ENCODE measurements around the gene FAM221A.
A peak's percentile ranks its signal among the peaks of the same experiment; 100 is the strongest.
"Not testable (repeated sequence)": the region's sequence is repeated elsewhere in the genome, so short reads cannot be mapped to it uniquely, and the experiment has no call there.

Gene FAM221A

GRCh38 chr7:23680414-23681405 is 711 bp downstream of the FAM221A start:
- Histone ChIP-seq H3K27me3 (peaks cover 5% of the 10 kb centered on the region; the same call in 1 of the 2 replicates), H3K4me3 (ENCODE audit: low read depth, low read length) (peak overlapping the region; percentile 18), H3K36me3 (no peaks in the 10 kb centered on the region), H3K9me3 (no peaks in the 10 kb centered on the region), H3K4me1 (no peaks in the 10 kb centered on the region)
- no peak for TF ChIP-seq CTCF (IDR thresholded peaks at IDR 0.05; ENCODE audit: low read depth, low read length)
- DNase-seq: no peak

- not testable (repeated sequence) for DNase-seq; H3K36me3 ChIP-seq; H3K9me3 ChIP-seq; H3K4me1 ChIP-seq; H3K4me3 ChIP-seq (ENCODE audit: low read depth, low read length); H3K27me3 ChIP-seq
Measured at GRCh38 chr7:23684041-23684440, 4.0 kb downstream of the FAM221A start.

- DNase-seq: no peak
- Histone ChIP-seq H3K9me3 (no peaks in the 10 kb centered on the region), H3K4me3 (ENCODE audit: low read depth, low read length) (no peak overlapping the region), H3K27me3 (peaks cover 3% of the 10 kb centered on the region; the same call in 1 of the 2 replicates), H3K36me3 (no peaks in the 10 kb centered on the region), H3K4me1 (no peaks in the 10 kb centered on the region)
- no peak for TF ChIP-seq CTCF (IDR thresholded peaks at IDR 0.05; ENCODE audit: low read depth, low read length)
Measured at GRCh38 chr7:23685731-23686130, 5.7 kb downstream of the FAM221A start.

- DNase-seq: no peak
- Histone ChIP-seq H3K36me3 (no peaks in the 10 kb centered on the region), H3K4me3 (ENCODE audit: low read depth, low read length) (no peak overlapping the region), H3K27me3 (peaks cover 3% of the 10 kb centered on the region; the same call in 1 of the 2 replicates), H3K4me1 (no peaks in the 10 kb centered on the region), H3K9me3 (no peaks in the 10 kb centered on the region)
- no peak for TF ChIP-seq CTCF (IDR thresholded peaks at IDR 0.05; ENCODE audit: low read depth, low read length)
Measured at GRCh38 chr7:23687011-23687410, 7.0 kb downstream of the FAM221A start.

- H3K9me3 ChIP-seq: no peaks in the 10 kb centered on the region
- no peaks in the 10 kb centered on the region for H3K36me3 ChIP-seq
- H3K4me3 ChIP-seq (ENCODE audit: low read depth, low read length): no peak overlapping the region
- H3K4me1 ChIP-seq: no peaks in the 10 kb centered on the region
- TF ChIP-seq CTCF (IDR thresholded peaks at IDR 0.05; ENCODE audit: low read depth, low read length): no peak
- DNase-seq: no peak
- H3K27me3 ChIP-seq: peaks cover 3% of the 10 kb centered on the region; the same call in 1 of the 2 replicates
Measured at GRCh38 chr7:23689165-23689564, 9.2 kb downstream of the FAM221A start.

- Histone ChIP-seq H3K4me1 (no peaks in the 10 kb centered on the region), H3K4me3 (ENCODE audit: low read depth, low read length) (no peak overlapping the region), H3K36me3 (no peaks in the 10 kb centered on the region), H3K9me3 (no peaks in the 10 kb centered on the region), H3K27me3 (no peaks in the 10 kb centered on the region)
- DNase-seq: no peak
- no peak for TF ChIP-seq CTCF (IDR thresholded peaks at IDR 0.05; ENCODE audit: low read depth, low read length)
Measured at GRCh38 chr7:23691320-23691719, 11.3 kb downstream of the FAM221A start.
